GM21723 (cell line): ENCODE measurements around the gene SNAPC2.
"Not testable (repeated sequence)": the region's sequence is repeated elsewhere in the genome, so short reads cannot be mapped to it uniquely, and the experiment has no call there.

Source experiments
- ATAC-seq: cut with Tn5 transposase; IDR thresholded peaks from one replicate; pipeline ENCODE4 v1.9.1; 2021; ENCODE audit warnings: mild to moderate bottlenecking, moderate library complexity; ENCODE audit not compliant: unreplicated experiment

SNAPC2 gene

GRCh38 chr19:7908078-7908699 is 11.9 kb upstream of the SNAPC2 start:
- no peak for ATAC-seq

GRCh38 chr19:7908742-7909461 is 11.2 kb upstream of the SNAPC2 start:
- ATAC-seq, result no peak

GRCh38 chr19:7909471-7910067 is 10.6 kb upstream of the SNAPC2 start:
- ATAC-seq, result no peak

GRCh38 chr19:7910321-7911161 is 9.6 kb upstream of the SNAPC2 start:
- ATAC-seq, result no peak

GRCh38 chr19:7911508-7912143 is 8.5 kb upstream of the SNAPC2 start:
- no peak for ATAC-seq

DNA sequence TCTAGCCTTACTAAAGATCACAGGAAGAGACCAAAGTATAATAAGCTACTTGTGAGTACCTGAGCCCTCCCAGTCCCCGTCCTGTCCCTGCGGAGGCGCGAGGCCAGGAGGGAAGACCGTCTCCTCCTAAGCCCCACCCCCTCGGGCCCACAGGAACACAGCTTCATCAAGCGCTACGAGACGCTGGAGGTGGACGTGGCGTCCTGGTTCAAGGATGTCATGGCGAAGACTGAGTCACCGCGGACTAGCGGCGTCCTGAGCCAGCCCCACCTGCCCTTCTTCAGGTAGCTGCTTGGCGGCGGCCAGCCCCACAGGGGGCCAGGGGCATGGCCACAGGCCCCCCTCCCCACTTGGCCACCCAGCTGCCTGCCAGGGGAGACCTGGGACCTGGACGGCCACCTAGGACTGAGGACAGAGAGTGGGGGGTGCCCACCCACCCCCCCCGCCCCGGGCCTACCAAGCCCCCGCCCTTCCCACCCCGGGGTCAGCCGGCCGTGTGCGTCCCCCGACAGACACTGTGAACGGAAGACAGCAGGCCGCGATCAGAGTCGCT is 7.9 kb upstream of the SNAPC2 start:
- no peak for ATAC-seq

GRCh38 chr19:7912697-7913564 is 7.2 kb upstream of the SNAPC2 start:
- ATAC-seq, result no peak

GRCh38 chr19:7913652-7914051 is 6.5 kb upstream of the SNAPC2 start:
- no peak for ATAC-seq

GRCh38 chr19:7914099-7914498 is 6.0 kb upstream of the SNAPC2 start:
- ATAC-seq, result no peak

DNA sequence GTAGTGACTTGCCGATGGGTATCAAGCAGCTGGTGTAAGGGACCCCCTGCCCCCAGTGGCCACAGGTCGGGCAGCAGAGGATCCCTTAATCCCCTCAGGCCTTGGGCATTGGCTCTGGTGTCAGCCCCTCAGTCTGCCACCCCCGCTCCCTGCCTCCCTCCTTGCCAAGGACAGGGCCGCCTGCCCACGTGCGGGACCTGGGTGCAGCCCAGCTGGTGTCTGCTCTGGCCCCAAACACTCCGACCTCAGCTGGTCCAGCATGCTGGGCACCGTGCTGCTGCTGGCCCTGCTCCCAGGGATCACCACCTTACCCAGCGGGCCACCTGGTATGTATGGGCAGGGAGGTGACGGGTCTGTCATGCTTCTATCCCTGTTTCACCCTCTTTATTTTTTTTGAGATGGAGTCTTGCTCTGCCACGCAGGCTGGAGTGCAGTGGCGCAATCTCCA is 5.5 kb upstream of the SNAPC2 start, which contains the start of gene TGFBR3L:
Gene TGFBR3L (plus strand): TSS at position 233 of the 448 bp plus-strand sequence.
- ATAC-seq, result no peak

DNA sequence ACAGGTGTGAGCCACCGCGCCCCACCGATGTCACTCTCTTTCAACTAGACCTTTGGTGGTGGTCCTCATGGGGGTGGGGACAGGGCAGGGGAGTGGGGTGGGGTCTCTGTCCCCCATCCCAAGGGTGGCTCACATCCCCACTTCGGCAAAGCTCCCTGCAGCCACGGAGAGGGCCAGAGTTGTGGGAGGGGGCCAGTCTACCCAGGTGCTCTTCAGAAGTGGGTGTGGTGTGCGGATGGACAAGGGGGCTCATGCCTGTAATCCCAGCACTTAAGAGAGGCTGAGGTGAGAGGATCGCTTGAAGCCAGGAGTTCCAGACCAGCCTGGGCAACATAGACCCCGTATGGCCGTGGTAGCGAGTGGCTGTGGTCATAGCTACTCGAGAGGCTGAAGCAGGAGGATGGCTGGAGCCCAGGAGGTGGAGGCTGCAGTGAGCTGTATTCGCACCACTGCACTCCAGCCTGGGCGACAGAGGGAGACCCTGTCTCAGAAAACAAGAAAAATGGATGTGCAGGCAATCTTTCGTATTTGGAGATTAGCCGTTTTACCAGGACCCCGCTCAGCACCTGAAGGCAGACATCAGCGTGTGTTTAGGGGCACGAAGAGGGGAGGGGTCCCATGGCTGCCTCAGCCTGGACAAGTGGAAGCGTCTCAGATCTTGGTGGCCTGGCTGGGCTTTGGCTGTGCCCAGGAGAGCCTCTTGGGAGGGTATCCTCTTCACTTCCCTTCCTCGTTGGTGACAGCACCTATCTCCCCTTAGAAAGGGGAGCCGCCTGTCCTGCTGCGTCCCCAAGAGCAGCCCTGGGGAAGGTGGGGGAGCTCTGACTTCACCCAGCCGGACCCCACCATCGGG is 4.7 kb upstream of the SNAPC2 start:
- ATAC-seq, result no peak

GRCh38 chr19:7916103-7916954 is 3.8 kb upstream of the SNAPC2 start:
- no peak for ATAC-seq

GRCh38 chr19:7916955-7917266 is 3.2 kb upstream of the SNAPC2 start:
- ATAC-seq, result no peak

GRCh38 chr19:7917267-7918061 is 2.7 kb upstream of the SNAPC2 start:
- ATAC-seq, result no peak

DNA sequence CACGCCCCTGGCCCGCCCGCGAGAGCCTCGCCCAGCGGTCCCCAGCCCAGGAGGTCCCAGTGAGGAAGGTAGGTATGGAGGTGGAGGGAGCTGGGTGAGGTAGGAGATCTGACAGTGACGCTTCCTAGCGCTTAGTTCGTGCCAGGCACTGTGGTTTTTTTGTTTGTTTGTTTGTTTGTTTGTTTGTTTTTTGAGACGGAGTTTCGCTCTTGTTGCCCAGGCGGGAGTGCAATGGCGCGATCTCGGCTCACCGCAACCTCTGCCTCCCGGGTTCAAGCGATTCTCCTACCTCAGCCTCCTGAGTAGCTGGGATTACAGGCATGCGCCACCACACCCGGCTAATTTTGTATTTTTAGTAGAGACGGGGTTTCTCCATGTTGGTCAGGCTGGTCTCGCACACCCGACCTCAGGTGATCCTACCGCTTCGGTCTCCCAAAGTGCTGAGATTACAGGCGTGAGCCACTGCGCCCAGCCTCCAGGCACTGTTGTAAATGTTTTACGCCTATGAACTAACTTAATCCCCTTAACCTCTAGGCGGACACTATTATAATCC is 2.0 kb upstream of the SNAPC2 start:
- not testable (repeated sequence) for ATAC-seq

GRCh38 chr19:7918615-7919421 is 1.3 kb upstream of the SNAPC2 start:
- ATAC-seq, result no peak
